Activated CD8-positive, alpha-beta memory T cell treated with anti-CD3 and anti-CD28 coated beads for 1 hour (primary cell): ENCODE data around the gene ALDH3A2.

Source experiments
- DNase-seq, 2 donors: peaks; one replicate each; pipeline ENCODE4 v3.0.0-alpha.2; 2020; ENCODE audit warnings: low read depth in 1 of 2; ENCODE audit errors: extremely low read depth in 1 of 2

Gene ALDH3A2

DNA sequence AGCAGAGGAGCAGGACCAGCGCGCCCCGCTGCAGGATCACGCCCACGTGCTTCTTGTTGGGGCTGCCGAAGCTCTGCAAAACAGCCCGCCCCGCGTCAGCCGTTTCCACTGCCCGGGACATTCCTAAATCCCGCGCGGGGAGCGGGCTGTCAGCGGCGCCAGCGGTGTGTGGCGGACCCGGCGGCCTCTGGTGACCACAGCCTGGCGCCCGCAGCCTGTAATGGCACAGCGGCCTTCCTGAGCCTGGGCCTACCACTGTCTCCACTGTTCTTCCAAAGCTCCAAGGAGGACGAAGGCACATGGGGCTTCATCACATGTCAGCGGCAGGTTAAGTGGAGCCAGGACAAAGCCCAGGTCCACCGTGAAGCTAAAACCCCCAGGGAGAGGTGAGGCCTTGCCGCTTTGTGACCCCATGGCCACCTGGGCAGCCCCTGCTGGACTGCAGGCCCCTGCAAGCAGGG lies 65.4 kb downstream of the ALDH3A2 start:
- no peak for DNase-seq

DNA sequence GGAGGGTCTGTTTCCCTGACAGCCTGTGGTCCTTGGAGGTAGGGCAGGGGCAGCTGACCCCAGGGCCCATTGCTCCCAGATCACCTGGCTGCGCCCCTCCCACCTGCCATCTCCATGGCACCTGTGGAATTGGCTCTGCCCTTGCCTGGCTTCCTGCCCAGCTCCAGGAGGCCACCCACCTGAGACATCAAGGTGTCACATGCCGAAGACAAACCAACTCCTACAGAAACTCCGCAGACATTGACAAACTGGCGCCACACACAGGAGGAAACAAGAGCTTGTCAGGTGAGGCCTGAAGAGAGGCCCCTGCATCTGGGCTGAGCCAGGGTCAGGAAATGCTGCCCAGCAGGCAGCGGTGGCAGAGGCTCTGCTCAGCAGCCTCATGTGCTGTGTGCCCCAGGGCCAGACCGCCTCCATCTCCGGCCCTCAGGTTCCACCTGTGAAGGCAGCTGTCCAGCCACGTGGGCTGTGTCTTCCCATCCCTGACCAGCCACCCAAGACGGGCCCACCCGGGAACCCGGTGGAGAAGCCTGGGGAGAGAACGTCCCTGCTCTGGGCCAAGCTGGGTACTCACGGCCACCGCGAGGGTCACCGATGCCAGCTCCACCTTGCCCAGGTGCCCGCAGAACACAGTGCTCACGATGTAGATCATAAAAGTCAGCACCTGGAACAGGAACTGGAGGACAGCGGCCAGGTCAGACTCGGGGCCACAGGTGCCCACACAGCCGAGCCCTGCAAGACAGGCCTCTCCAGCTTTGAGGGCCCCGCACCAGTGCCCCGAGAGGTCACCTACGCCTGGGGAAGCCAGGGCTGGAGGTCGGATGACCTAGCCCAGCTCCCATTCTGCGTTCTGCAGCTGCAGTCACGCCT lies 66.2 kb downstream of the ALDH3A2 start:
- DNase-seq, result no peak

DNA sequence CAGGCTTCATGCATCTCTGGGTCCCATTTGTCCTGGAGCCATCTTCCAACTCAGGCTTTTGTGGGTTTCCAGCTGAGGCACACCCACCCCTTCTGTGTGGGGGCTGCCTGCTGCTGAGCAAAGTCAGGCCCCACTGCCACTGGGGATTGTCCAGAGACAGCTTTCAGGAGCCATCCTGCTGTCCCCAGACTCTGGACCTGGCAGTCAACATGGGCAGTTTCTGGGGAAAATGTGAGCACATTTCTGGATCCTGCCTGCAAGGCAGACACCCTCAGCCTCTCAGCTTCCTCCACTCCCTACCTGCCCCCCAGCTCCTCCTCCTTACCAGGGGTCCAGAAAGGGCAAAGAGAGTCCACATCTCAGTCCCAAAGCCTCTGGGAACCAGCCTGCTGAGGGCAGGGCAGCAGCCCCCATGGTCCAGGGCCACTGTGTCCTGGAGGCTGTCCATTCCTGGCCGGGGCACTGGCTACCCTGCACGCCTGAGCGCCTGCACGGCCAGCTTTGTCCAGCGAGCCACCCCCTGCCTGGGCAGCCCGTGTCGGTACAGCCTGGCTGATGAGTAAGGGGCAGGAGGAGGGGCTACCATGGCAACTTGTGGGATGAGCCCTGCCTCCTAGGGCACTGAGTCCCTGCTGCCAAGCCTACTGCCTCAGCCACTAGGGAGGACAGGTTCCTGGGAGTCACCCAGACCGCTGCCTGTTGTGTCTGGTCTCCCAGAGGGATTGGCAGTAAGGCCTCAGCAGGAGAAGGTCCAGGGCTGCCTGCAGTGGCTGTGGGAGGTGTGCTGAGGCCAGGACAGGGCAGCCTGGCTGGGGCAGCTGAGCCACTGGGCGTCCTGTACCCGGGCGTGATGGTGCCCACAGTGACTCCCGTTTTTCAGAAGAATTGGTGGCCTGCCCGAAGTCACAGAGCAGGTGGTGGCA lies 67.8 kb downstream of the ALDH3A2 start, which contains the start of gene SLC47A2:
Gene SLC47A2, minus strand, starts transcription at position 477 of the 923 bp plus-strand sequence. Its CDS starts 29 bp downstream, at position 448.
- no peak for DNase-seq

DNA sequence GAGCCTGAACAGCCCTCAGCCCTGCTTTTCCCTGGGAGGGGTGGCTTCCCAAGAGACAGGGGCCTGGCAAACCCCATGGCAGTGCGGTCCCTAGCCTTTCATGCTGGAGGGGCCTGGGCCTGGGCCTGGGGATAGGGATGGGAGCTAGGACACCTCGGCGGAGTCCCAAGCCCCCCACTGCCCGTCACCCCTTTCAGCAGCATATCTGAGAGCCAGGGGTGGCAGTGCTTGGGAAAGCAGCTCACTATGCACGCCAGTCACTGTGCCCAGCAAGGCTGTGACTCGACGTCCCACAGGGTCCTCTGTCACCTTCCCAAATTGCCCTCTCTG lies 68.4 kb downstream of the ALDH3A2 start:
- DNase-seq, result no peak

DNA sequence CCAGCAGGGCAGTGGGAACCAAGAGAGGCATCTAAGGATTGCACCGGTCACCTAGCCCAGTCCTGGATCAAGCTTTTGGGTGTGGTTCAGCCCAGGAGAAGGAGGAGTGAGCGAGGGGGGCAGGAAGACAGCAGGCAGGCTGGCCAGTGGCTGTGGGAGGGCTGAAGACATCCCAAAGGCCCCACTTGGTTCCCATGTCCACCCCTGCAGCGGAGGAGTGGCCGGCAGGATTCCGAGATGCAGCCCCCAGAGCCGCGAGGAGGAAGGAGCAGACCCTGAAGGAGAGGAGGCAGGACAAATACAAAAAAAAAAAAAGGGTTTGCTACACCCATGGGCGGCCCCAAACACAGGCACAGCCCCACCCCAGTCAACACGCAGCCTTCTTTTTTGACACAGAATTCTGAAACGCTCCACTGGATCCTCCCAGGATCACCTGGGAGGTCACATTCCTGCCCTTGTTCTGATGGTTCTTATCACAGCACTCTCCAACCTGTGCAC lies 68.9 kb downstream of the ALDH3A2 start:
- no peak for DNase-seq

DNA sequence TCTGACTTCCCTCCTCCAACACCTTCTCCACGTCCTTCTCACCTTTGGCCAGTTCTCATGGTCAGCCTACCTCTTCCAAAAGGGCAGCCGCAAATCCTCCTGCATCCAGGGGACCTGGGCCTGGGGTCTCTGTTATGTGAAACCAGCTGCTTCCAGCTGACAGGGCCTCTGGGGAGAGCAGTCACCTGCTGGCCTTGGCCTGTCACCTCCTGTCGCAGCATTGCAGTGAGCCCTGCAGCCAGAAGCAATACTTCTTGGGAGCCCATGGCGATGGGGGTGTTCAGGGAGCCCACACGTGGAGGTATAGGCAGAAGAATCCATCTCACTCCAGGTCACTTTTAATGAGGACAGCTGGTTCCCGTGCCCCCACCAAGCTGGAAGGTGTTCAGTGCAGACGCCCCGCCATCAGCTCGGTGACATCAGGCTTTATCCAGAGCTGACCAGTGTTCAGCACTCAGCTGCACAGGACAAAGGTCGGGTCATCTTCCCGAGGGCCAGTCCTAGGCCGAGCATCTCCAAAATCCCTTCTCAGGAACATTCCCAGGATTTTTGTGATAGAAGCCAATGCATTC lies 69.6 kb downstream of the ALDH3A2 start:
- DNase-seq, result no peak

DNA sequence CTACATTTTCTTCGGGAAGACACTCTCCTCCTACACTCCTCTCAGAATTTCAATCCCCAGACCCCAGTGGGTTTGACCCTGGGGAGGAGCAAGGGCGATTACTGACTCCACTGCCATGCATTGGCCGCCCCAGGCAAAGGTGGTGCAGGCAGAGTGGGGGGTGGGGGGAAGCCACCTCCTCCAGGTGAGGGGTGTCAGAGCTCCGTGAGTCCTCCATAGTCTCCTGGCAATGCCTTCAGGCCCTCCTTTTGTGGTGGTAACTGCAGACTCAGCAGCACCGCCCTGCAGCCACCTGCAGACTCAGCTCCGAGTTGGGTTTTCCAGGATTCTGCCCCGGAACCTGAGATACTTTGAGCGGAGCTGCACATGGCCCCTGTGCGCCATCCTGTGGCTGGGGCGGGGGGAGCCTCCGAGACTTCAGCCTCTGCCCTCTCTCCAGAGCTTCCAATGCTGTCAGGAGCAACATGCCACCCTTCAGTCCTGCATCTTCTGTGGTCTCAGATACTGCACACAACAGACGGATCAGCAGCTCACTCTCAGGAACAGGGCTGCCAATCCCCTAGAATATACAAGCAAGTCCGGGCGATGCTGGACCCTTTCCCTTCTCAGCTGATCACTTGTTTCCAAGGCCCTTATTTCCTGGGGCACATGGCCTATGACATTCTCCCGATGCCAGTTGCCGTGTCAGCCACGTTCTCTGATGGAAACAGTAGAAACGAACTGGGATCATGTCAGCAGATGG lies 70.2 kb downstream of the ALDH3A2 start:
- DNase-seq, result no peak

DNA sequence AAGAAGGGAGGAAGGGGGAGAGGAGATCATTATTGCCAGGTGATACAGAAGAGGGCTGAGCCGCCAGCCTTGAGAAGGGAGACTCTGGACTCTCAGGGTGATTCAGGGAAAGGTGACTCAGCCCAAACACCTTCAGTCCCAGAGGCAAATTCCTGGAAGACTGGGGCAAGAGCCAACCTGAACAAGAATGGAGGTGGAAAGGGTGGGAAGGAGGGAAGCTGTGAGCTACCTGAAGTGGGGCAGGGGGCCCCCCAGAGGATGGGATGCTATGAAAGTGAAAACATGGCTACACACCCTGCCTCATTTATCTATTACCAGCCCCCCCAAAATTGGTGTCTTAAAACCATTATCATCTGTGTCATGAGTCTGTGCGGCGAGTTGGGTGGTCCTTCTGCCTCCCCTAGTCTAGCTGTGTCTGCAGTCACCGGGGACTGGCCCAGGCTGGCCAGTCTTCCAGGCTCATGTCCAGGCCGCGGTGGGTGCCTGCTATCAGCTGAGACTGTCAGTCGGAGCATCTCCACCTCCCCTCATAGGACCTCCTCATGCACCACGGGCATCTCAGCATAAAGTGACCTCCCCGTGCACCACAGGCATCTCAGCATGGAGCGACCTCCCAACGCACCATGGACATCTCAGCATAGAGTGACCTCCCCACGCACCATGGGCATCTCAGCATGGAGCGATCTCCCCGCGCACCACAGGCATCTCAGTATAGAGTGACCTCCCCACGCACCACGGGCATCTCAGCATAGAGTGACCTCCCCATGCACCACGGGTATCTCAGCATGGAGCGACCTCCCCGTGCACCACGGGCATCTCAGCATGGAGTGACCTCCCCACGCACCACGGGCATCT lies 71.0 kb downstream of the ALDH3A2 start:
- no peak for DNase-seq

DNA sequence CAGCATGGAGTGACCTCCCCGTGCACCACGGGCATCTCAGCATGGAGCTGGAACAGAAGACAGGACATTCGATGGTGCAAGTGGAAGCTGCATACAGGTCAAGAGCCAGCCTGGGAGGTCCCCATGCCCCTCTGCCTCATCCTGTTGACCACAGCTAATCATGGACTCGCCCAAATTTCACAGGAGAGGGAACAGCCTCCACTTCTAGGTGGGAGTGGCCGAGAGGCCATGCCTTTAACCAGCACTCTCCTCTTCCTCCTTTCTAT lies 71.6 kb downstream of the ALDH3A2 start:
- DNase-seq, result no peak

DNA sequence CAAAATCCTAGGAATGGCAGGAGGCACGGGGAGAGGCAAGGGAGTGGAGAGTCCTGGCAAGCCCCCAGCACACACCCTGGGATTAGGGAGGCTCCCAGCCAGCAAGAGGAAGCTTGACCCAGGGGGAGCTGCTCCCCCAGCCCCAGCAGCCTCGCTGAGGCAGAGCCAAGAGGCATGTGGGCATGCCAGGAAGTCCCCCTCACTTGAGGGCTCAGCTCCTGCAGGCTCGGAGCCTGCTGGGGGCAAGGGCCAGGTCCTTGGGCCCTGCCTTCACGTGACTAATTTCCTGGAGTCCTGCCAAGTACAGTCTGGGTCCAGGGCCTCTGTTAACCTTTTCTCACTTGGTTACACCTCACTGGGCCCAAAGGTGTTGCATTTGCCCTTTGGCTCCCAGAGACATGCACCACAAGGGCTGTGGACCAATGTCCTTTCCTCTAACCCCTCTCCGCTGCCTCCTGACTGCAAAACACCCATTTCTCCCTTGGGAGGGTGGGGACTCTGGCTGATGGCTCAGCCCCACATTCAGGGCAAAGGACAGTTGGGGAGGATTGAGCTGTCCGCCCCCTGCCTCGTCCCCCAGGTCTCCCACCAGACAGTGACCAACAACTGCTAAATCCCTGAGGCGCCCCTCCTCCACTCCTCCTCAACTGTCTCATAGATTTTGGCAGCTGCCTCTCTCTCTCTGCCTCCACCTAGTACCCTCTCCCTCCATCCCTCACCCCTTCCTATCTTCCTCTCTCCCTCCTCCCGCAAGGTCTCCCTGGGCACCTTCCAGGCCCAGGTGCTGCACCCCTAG lies 72.3 kb downstream of the ALDH3A2 start:
- DNase-seq, result no peak

DNA sequence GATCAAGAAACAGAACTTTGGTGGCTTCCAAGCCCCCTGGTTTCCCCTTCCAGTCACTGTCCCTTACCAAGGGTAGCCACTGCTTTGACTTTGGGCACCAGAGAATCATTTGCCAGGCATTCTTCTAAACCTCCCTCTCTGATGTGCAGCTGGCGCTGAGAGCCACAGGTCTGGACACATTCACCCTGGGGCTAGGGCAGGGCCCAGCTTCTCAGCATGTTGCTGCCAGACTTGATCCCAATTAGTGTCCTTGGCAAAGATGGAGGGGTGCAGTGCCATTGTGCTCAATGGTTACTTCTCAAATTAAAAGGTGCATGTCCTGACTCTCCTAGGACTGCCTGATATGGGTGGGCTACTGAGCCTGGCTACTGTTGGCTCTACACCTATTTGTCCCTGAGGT lies 75.4 kb downstream of the ALDH3A2 start:
- DNase-seq, result no peak

DNA sequence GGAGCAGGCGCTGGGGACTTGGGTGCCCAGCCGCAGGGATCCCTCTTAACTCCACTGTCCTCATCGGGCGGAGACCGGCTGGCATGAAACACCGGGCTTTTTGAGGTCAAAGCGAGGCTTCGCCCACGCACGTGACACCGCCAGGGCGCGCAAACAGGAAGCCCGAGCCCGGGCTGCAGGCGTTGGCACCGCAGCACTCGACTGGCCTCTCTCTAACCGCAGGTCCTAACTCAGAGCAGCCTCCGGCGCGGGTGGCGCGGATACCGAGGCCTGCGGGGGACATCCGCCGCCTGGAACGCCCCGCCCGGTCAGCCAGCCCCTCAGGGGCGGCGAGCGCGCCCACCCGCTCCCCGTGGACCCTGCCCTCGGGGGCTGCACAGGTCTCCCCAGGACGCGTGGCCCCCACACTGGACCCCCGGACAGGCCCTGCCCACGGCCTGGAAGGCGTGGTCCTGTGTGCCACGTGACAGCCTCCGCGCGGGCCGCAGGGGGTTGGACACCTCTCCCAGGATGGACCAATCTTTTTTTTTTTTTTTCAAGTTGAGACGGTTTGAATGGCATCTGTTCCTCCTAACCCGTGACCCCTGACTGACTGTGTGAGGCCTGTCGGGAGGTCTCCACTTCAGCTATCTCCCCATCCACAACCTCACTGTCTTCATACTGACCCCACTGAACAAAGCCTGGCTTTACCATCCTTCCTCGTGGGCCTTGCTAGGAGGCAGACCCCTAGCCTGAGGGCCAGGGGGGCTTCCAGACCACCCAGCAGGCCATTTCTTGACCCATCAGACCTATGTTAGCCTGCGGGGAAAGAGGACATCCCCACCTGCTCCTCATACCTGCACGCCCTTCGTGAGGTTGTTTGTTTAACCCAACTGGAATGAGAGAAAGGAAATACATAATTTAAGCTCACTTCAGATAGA lies 76.2 kb downstream of the ALDH3A2 start:
- DNase-seq, result peak in 1 of 2 donors; percentile 11

DNA sequence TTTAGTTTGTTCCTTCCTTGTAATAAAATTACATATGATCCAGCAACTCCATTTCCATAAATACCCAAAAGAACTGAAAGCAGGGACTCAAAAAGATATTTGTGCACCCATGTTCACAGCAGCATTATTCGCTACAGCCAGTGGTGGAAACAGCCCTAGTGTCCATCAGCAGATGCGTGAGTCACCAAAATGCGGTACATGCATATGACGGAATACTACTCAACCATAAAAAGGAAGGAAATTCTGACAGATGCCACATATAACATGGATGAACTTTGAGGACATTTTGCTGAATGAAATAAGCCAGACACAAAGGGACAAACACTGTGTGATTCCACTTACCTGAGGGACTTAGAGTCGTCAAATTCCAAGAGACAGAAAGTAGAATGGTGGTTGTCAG lies 76.9 kb downstream of the ALDH3A2 start:
- no peak for DNase-seq

DNA sequence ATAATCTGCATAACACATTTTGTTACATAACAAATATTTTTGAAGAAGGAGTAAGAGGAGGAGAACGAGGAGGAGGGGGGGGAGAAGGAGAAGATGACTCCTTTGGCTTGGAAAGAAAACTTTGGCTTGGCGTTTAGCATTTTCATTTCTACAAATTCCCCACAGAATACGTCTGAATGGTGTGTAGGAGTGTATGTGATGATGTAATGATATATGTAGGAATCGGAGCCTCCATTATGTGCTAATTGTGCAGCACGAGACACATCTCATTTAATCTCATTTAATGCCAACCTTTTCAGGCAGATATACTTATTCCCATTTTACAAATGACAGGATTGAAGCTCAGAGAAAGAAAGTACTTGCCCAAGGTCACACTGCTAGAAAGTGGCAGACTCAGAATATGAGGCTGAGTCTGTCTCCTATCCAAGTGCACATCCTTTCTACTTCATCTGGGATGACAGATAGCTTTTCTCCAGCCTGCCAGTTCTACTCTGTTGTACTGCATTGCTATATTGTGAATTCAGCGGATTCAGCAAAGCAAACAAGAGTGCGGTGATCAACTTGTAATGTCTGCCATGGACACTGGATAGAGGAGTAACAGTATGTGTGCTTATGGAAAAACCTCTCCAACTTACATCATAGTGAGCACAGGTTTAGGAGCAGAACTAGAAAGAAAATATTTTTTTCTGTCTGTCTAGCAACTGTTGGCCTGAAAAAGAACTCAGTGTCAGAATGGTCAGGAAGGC lies 78.3 kb downstream of the ALDH3A2 start:
- DNase-seq, result no peak
